Measurements from ENCODE around the gene DNTTIP2.

- TF ChIP-seq CTCF (IDR thresholded peaks at IDR 0.05; ENCODE audit: insufficient read depth, low read depth, low read length) = no peak
- TF ChIP-seq EZH2 (IDR thresholded peaks at IDR 0.05; ENCODE audit: insufficient read depth, low read length) = no peak
Observed at GRCh38 chr1:93869653-93870052, 9.4 kb downstream of the DNTTIP2 start.
